Ramos (cell line): Measurements from ENCODE around the gene DNMT3B.

Source experiments
- in situ Hi-C: fragments of 300-500 bp; cut with MboI; formaldehyde crosslinking; loops from one replicate; pipeline ENCODE4 v1.14.3; 2022; ENCODE audit warnings: low sequenced_read_pairs; ENCODE audit not compliant: unreplicated experiment

Gene DNMT3B

DNA sequence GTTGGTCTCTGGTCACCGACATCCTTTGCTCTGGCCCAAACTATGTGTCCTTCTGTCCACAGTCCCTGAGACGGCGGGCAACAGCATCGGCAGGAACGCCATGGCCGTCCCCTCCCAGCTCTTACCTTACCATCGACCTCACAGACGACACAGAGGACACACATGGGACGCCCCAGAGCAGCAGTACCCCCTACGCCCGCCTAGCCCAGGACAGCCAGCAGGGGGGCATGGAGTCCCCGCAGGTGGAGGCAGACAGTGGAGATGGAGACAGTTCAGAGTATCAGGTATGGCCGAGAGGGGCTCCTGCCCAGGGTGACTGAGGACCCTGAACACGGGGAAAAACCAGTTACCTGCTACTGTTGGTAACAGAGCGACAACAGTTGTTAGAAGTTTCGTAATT lies 25.0 kb downstream of the DNMT3B start:
- in situ Hi-C loops, result loop anchor here (25.0 kb wide), 1 partner anchor 275 kb away; no protein-coding TSS in a partner anchor

DNA sequence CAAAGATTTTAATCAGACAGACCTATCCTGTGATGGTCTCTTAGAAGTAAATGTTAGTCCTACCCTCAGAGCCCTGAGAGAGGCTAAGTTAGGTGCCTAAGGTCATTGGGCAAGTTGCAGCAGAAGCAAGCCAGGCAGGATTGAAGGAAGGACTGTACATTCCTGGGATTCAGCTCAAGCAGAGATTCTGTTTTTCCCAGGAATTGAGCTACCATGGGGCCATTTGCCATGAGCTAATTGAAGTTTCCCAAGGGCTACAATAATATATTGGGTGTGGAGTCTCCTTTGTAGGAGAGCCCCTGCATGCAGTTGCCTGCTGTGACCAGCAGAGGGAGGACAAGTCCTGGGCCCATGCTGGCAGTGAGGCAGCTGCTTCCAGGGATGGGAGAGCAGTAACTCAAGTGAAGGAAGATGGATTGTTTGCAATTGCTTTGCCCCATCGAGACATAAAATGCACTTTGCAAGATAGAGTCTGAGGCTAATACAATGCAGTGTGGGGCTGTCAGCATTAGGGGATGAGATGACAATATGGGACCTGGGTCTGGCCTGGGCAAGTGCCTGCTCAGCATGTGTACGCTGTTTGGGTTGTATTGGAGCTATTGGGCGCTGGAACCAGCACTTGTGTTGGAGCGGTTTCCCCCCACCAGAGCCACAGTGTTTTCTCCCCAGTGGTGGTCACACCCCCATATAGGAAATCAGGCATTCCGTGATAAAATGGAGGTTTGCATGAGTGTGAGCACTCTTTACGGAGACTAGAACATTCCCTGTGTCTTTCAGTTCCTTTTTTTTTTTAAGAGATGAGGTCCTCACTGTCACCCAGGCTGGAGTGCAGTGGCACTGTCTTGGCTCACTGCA lies 27.9 kb downstream of the DNMT3B start:
- in situ Hi-C loops, result loop anchor here (25.0 kb wide), 1 partner anchor 278 kb away; no protein-coding TSS in a partner anchor

DNA sequence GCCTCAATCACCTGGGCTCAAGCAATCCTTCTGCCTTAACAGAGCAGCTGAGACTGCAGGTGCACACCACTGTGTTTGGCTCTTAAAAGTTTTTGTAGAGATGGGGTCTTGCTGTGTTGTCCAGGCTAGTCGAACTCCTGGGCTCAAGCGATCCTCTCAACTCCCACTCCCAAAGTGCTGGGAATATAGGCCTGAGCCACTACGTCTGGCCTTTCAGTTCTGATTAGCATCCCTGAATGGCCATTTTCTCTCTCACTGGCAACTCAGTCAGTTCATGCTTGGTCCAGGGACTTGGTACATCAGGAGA lies 28.5 kb downstream of the DNMT3B start:
- in situ Hi-C loops, result loop anchor here (25.0 kb wide), 1 partner anchor 278 kb away; no protein-coding TSS in a partner anchor

DNA sequence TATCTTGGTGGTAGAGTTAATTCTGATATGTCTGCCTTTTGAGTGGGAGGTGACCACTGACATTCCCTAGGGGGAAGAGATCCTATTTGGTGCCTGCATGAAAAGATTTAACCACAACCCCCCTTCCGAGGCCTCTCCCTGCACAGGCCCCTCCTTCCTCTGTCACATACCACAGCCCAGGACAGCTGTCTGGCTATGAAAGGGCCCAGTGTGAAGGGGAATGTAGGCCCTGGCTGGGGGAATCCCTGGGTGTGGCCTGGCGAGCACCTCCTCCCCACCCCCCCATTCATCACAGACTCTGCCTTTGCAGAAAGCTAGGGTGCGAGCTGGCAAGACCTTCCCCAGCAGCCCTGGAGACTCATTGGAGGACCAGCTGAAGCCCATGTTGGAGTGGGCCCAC lies 30.1 kb downstream of the DNMT3B start:
- in situ Hi-C loops, result loop anchor here (25.0 kb wide), 1 partner anchor 280 kb away; no protein-coding TSS in a partner anchor

DNA sequence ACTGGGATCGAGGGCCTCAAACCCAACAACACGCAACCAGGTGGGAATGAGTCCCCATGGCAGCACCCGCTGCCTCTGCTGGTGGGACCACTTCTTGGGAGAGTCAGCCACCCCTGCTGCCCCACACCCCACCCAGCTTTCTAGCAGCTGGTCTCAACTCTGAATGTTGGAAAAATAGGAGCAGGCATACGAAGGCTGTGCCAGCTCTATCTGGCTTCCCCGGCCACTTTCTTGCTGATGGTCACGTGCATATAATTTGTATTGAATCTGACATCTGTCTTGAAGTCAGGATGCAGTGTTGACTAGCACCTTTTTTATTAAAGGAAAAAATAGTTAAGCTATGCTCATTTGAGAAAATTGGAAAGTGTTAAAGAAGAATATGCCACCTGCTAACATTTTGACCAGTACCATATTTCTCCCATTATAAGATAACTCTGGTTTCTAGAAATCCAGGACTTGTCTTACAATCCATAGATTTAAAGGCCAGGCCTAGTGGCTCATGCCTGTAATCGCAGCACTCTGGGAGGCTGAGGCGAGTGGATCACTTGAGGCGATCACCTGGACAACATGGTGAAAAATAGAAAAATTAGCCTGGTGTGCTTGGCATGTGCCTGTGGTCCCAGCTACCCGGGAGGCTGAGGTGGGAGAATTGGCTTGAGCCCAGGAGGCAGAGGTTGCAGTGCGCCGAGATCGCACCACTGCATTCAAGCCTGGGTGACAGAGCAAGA lies 30.7 kb downstream of the DNMT3B start:
- in situ Hi-C loops, result loop anchor here (25.0 kb wide), 1 partner anchor 281 kb away; no protein-coding TSS in a partner anchor

DNA sequence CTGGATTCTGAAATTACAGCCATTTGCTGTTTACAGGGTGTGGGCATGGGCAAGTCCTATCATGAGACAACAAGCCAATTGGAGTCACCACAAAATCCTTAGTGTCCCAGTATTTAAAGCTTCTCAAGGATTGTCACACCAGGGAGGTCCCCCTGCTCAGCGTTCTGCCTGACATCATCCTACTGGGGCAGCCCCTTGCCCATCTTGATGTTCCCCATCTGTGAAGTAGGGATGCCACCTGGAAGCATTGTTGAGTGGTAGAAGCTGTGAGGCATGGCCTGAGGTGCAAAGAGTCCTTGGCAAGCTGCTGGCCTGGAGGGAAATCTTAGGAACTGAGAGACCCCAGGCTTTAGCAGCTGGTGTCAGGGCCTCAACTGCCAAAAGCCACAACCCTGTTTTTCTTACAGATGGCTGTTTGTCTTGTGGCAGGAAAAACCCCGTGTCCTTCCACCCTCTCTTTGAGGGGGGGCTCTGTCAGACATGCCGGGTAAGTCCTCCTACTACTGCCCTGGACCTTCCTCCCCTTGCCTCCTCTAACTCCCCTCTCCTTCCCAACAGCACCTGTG lies 34.3 kb downstream of the DNMT3B start:
- in situ Hi-C loops, result loop anchor here (25.0 kb wide), 1 partner anchor 284 kb away; no protein-coding TSS in a partner anchor

DNA sequence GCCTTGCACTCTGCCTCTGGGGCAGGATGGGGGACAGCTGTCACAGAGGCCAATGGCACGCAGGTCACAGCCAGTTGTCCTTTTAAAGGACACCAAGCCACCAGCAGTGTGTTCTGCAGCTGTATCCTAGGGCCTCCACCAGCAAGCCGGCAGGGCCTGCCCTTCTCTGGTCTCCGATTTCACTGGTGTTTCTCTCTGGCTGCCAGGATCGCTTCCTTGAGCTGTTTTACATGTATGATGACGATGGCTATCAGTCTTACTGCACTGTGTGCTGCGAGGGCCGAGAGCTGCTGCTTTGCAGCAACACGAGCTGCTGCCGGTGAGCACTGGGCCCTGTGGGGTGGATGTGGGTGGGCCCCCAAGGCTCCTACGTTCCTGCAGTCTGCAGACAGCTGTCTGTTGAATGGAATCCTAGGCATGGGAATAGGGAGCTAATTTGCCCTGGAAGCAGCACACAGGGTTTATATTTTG lies 34.8 kb downstream of the DNMT3B start:
- in situ Hi-C loops, result loop anchor here (25.0 kb wide), 1 partner anchor 285 kb away; no protein-coding TSS in a partner anchor

DNA sequence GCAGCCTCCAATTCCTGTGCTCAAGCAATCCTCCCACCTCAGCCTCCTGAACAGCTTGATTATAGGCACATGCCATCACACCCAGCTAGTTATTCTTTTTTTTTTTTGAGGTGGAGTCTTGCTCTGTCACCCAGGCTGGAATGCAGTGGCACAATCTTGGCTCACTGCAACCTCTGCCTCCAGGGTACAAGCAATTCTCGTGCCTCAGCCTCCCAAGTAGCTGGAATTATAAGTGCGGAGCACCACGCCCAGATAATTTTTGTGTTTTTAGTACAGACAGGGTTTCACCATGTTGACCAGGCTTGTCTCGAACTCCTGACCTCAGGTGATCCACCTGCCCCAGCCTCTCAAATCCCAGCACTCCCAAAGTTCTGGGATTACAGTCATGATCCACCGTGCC lies 35.4 kb downstream of the DNMT3B start:
- in situ Hi-C loops, result loop anchor here (25.0 kb wide), 1 partner anchor 285 kb away; no protein-coding TSS in a partner anchor

DNA sequence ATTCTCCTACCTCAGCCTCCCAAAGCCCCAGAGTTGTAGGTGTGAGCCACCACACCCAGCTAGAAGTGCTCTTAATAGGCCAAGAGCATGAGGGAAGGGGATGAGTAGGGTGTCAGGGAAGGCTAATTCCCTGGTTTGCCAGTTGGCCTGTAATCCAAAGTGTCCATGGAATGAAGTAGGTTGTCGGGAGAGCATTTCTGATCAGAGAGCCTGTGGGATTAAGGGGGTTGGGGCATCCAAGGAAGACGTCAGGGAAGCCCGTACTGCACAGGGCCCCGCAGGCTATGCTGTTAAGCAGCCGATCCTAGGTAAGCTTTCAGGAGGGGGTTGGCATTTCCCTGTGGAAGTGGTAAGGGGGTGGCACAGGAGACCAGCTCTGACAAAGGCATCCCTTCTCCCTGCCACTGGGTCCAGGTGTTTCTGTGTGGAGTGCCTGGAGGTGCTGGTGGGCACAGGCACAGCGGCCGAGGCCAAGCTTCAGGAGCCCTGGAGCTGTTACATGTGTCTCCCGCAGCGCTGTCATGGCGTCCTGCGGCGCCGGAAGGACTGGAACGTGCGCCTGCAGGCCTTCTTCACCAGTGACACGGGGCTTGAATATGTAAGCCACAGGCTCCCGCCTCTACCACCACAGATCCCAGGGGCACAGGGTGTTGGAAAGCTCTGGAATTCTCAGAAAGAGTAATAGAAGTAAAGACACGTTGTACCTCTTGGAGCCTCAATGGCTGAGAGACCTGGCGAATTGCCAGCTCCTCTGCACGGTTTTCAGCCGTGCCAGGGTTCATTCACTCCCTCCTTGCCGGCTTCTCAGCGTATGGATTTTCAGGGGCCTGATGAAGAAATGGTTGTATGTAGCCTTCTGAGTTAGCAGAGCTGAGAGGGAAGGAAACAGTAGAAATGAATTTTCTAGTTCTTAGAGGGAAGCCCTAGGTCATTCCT lies 36.1 kb downstream of the DNMT3B start:
- in situ Hi-C loops, result loop anchor here (25.0 kb wide), 1 partner anchor 286 kb away; no protein-coding TSS in a partner anchor

DNA sequence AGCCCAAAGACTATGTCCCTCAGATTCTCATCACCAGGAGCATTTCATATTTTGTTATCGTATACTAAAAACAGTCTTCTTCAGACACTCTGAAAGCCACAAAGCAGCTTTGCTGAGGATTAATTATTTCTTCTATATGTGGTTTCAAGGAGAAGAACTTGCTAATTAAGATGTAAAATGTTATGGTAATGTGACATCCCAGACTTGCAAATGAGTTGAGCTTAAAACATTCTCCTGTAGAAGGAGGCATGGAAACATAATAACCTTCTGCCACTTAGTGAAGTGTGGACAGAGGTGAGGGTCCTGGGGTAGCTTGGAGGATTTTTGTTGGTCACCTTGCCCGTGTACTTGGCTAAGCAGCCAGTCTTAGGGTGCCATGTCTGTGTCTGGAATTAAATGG lies 40.9 kb downstream of the DNMT3B start:
- in situ Hi-C loops, result no loop called here

DNA sequence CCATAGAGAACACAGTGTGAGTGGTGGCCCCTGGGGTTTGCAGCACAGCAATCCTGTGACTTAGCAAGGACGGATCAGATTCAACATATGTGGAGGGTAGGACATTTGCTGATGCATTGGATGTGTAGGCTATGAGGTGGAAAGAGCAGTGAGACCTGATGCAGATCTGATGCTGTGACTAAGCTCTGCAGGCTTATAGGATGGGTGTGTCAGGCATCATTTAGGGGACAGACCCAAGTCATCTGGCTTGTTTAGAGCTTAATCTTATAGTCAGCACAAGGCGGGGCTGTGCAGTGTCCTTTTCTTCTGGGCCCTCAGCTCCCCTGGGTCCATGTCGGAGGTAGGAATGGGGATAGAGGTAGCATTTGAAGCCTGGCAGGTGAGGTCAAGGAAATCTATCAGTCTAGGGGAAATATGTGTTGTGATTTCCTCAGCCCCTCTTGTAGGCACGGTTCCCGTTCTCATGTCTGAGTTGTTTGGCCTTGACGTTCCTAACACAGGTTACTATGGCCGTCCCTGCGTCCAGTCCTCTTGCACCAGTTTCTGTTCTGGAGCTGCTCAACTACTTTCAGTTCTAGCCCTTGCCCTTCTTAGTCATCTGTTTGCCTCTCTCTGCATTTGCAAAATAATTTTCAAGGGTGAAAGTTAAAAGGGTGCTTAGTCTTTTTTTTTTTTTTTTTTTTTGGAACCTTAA lies 42.0 kb downstream of the DNMT3B start:
- in situ Hi-C loops, result no loop called here

DNA sequence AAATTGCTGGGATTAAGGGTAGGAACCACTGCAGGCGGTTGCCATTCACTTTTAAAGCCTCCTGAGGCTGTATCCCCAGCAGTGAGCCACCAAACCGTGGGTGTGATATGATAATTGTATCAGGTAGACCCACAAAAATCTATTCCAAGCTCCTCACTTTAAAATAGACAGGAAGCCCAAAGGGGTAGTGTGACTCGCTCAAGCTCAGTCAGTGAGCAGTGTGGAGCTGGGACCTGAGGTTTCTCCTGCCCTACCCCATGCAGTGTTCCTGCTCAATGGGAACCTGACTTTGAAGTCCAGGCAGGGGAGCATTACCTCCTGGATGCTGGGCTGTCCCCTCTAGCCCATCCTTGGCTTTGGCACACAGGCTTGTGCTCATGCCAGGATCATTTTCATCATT lies 42.6 kb downstream of the DNMT3B start:
- in situ Hi-C loops, result no loop called here

DNA sequence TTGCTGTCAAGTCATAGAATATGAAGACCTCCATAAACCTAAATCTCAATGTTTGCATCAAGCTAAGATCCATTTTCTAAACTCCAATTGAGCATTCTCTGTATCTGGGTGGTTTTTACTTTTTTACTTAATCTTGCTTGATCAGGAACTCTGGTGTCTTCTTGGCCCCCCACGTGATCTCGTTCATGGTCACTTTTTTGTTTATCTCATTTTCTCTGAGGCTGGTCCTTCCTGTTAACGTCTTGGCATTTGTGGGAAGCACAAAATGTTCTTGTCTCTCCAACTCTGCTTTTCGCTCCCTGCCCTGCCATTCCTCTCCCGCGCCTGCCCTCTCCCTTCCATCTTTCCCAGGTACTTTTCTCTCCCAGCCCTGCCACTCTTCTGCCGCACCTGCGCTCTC lies 43.5 kb downstream of the DNMT3B start:
- in situ Hi-C loops, result no loop called here

DNA sequence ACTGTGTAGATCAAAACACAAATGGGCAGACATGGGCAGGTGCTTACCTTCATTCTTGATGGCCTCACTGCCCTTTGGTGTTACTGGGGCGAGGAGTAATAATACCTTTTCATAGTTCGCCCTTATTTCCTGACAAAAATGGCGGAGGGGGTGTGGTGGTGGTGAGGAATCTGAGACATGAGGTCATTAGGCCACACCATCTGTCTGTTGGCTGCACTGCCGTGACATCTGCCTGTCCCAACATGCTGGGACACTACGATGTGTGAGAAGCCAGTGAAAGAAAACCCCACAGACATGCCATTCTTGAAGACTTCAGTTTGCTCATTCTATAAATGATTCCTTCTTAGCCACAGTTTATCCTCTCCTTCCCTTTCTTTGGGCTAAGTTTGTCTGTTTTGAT lies 44.2 kb downstream of the DNMT3B start:
- in situ Hi-C loops, result no loop called here

DNA sequence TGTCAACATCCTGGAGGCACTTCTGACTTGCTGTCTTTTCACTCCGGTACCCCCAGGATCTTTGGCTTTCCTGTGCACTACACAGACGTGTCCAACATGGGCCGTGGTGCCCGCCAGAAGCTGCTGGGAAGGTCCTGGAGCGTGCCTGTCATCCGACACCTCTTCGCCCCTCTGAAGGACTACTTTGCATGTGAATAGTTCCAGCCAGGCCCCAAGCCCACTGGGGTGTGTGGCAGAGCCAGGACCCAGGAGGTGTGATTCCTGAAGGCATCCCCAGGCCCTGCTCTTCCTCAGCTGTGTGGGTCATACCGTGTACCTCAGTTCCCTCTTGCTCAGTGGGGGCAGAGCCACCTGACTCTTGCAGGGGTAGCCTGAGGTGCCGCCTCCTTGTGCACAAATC lies 45.5 kb downstream of the DNMT3B start:
- in situ Hi-C loops, result no loop called here

DNA sequence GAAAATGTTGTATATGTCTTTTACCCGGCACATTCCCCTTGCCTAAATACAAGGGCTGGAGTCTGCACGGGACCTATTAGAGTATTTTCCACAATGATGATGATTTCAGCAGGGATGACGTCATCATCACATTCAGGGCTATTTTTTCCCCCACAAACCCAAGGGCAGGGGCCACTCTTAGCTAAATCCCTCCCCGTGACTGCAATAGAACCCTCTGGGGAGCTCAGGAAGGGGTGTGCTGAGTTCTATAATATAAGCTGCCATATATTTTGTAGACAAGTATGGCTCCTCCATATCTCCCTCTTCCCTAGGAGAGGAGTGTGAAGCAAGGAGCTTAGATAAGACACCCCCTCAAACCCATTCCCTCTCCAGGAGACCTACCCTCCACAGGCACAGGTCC lies 46.3 kb downstream of the DNMT3B start:
- in situ Hi-C loops, result no loop called here

DNA sequence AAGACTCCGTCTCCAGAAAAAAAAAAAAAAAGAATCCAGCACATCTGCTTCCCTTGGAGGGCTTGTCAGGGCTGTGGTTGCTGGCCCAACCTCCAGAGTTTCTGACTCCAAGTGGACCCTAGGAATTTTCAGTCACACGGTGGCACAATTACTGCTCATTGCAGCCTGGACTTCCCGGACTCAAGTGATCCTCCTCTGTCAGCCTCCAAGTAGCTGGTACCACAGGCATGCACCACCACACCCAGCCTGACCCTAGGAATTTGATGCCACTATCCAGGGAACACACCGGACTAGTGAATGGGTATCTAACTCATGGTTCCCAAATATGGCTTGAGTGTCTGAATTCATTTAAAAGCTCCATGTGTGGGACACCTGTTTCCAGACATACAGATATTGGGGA lies 47.7 kb downstream of the DNMT3B start:
- in situ Hi-C loops, result no loop called here

DNA sequence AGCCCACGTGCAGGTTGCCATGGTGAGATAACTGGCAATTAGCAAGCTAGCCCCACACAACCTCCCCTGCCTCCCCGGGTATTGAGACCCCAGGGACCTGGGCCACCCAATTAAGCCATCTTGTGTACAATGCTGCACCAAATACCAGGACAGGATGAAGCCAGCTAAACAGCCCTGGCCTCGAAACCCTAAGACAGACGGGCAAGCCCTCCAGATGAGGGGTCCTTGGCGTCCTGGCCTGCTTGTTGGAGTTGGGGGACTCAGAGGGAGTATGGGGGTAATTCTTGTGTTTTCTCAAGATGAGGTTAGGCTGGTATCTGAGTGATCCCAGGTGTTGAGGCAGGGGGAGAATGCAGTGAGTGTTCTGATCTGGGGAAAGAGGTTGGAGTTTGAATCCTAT lies 48.8 kb downstream of the DNMT3B start:
- in situ Hi-C loops, result no loop called here

DNA sequence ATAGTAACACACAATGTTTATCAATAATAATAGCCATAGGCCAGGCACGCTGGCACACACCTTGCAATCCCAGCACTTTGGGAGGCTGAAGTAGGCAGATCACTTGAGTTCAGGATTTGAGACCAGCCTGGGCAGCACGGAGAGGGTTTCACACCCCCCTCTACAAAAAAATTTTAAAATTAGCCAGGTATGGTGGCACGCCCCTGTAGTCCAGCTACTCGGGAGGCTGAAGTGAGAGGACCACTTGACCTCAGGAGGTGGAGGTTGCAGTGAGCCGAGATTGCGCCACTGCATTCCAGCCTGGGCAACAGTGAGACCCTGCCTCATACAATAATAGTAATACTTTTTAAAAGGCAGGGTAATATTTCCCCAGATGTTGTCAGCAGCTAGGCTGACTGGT lies 49.7 kb downstream of the DNMT3B start:
- in situ Hi-C loops, result no loop called here
